GM18508 (cell line): ENCODE data around the gene CELSR1.
"Not testable (repeated sequence)": the region's sequence is repeated elsewhere in the genome, so short reads cannot be mapped to it uniquely, and the experiment has no call there.

Source experiments
- ATAC-seq: cut with Tn5 transposase; IDR thresholded peaks from one replicate; pipeline ENCODE4 v1.9.1; 2021; ENCODE audit warnings: moderate number of reproducible peaks; ENCODE audit not compliant: insufficient read depth, unreplicated experiment

The CELSR1 gene

DNA sequence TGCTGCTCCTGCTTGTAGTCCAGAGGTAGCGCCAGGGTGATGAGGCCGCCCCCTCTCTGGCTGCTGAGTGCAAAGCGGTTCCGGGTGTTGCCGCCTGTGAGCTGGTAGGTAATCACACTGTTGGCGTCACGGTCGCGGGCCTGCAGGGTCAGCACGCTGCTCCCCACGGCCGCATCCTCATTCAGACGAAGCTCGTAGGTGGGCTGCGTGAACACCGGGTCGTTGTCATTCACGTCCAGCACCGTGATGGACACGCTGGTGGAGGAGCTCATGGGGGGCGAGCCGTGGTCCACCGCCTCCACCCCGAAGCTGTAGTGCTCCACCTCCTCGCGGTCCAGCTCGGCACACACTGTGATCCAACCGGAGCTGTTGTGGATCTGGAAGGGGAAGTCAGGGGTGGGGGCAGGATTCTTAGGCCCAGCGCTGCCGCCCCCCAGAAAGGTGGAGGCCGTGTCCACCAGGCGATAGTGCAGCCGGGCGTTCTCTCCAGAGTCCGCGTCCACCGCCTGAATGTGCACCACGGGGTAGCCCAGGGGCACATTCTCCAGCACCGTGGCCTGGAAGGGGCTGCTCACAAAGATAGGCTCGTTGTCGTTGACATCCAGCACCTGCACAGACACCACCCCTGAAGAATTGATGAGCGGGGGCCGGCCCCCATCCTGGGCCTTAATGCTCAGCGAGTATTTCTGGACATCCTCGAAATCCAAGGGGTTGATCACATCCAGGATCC lies 2.4 kb downstream of the CELSR1 start:
- ATAC-seq, result no peak

DNA sequence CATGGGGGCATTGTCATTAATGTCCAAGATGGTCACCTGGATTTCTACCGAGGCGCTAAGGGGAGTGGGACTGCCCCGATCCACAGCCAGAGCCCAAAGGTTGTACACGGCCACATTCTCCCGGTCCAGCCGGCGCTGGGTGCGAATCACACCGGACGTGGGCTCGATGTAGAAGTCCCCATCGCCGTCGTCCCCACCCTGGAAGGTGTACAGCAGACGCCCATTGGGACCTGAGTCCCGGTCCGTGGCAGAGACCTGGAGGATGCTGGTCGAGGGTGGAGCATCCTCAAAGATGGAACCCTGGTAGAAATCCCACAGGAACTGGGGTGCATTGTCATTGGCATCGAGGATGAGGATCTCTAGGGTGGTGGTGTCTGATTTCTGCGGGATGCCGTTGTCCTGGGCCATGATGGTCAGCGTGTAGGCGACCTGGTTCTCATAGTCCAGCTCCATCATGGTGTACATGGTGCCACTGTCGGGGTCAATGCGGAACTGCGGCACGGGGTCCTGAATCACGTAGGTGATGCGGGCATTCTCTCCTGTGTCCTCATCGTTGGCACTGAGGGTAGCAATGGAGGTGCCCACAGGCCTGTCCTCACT lies 3.1 kb downstream of the CELSR1 start:
- ATAC-seq, result no peak

DNA sequence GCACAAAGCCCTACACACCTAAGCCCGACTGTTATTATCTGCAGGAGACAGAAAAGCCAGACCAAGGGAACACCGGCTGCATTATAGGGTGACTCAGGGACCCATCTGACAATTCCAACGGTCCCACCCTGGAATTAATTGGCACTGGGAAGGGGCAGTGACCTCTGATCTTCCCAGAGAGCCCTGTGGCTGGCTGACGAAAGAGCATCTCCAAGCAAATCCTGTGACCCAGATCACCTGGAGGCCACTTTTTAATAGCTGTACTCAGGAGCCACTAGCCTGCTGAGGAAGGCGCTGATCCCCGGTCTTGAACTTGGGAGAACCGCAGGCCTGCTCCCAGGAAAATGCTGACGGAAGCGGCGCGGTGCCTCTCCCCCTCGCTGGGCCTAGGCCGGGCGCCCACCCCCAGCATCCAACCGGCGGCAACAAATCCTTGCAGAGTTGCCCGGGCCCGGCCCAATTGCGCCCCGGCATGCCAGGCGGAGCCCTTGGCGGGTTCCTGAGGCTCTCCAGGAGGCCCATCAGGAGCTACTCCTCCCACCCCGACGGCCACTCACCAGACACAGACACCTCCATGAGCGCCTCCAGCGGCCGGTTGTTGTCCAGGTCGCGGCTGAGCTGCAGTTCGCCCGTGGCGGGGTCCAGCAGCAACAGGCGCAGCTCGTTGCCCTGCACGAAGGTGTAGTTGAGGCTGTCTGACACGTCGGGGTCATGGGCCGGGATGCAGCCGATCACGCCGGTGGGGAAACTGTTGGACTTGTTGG lies 4.2 kb downstream of the CELSR1 start:
- ATAC-seq, result no peak

DNA sequence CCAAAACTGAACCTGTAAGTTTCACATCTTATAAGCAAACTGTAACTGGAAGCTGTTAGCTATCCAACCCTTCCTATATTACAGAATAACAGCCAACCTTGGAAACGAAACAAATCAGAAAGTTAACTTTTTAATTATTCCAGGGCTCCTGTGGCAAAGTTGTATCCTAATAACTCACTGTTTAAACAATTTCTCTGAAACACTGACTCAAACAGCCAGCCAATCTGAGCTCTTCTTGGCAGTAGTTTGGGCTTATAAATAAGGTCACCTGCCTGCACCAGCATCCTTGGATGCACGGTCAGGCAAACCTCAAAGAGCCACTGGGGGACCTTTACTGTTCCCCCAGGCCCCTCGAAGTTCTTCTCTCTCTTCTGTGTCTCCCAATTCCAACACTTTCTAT lies 5.0 kb downstream of the CELSR1 start:
- no peak for ATAC-seq

DNA sequence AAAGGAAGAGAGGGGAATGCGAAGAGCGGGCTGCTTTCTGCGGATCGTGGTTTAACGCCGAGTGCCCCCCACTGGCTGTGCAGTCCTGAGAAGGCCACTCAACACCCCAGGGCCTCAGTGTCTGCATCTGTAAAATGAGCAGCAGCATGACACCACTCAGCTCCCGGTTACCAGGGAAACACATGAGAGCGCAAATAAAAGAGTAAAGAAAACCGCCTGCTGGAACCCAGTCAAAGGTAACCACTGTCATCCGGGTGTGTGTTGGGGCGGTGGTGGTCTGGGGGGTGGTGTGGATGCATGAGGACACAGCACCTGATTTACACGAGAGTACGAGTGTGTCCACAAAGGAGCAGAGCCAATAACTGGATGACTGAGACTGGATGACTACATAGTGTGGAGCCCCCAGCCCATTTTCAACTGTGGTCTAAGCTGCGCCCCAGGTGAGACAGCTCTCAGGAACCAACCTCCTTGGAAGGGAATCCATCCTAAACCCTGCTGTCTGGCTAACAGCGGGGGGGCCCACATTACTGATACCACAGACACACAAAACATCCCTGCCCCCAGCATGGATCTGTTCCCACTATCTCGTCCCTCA lies 5.7 kb downstream of the CELSR1 start:
- no peak for ATAC-seq

DNA sequence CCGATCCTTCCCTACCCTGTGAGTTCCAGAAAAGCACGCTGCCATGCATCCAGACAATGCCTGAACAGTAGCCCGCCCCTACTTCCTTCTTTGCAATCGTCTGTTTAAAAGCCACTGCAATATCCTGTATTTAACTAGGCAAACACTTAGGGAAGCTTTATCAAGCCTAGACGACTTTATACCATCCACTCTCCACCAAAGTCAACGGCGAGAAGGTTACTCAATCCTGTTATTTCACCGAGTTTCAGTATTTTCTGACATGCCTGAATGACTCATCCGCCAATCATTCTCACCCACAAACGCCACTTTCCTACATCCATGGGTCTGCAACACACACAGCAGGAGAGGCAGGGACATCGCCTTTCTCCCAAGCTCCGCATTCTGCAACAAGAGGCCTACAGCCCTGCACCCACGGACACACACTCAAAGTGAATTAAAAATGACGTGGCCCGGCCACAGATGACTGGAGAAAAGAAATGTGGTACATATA lies 9.3 kb downstream of the CELSR1 start:
- ATAC-seq, result no peak

DNA sequence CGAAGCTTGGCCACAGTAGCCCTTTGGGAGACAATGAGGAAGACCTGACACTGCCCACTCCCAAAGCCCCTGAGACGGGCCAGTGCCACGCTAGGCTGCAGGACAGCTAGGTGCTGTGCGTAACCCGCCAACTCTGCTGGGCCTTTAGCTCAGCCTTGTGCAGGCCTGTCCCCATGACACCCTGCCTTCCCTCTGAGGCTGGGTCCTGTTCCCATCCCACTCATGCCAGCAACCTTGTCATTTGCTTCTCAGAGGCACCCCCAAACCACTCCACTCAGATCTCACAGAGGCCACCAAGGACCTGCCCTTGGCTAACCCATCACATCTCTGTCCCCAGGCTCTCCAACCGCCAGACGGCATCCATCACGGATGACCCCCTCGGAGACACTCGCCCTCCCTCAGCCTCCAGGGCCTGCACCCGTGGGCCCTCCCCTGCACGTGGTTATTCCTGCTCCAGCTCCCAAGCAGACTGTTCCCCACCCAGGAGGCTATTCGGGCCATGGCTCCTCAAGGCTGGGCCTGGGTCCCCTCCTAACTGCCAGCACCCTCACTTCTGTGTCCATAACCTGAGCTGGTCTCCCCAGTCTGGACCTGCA lies 11.1 kb downstream of the CELSR1 start:
- ATAC-seq, result no peak

DNA sequence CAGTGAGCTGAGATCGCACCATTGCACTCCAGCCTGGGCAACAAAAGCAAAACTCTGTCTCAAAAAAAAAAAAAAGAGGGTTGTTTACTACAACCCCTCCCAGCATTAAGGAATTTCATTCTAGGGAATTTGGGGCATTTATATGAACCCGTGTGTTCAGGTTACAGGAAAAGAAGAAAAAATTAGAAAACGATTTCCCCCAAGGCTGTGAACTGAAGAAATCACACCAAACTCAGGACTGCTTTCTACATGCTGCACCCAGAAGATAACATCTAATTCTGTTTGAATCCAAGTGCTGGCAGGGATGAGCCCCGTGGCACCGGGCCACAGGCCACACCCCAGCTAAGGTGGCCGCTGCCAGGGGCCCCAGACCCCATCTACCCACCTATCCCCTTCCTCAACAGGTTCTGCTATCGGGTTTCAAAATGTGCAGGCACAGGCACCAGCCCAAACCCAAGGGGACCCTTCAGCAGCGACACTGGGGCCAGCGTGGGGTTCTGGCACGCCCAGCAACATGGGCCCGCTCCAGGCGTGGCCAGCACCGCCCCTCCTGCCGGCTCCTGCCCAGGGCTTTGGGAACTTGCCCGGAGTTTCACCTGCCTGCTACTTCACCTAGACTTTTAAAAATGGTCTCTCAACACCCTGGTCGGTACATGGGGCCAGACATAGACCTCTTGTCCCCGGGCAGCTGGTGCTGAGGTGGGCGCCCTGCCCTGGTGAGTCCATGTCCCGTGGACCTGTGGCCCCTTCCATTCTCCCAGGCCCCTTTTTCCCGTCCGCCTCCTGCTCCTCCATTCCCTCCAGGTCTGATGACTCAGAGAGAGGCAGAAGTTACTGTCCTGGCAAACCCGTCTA lies 11.8 kb downstream of the CELSR1 start:
- ATAC-seq, result no peak

DNA sequence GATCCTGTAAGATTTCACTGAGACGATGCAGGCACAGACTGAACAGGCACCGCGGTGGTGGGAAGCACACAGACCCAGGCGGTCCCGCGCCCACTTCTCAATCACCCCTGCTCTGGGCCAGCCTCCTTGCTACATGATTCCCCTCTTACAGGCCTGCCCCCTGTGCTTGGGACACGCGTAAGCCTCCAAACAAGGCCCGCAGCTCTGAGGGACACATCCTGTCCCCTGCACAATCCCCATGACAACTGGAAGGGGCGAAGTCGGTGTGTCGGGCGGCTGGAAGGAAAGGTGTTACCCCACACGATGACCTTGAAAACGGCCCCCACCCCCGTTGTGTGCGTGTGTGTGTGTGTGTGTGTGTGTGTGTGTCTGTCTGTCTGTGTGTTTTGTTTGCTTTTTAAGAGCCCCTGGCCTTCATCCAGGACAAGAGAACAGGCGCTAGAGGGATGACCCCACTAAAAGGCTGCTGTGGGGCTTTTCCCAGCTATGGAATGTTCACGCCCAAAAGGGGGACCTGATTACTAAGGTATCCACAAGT lies 13.1 kb downstream of the CELSR1 start:
- no peak for ATAC-seq

DNA sequence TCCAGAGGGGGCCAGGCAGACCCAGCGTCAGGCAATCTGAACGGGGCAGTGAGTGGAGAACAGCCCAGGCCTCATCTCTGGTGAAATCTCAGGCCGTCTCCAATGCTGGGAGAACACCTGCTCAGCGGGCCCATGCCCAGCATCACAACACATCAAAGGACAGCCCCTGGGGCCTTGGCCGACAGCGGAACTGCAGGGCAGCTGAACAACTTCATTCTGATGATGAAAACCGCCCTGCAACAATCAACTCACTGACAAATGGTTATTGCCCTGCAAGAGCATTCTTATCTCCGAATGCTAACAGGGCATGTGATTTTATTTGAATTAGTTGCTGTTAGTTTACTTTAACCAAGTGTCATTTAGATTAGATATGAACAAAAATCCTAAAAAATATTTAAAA lies 14.6 kb downstream of the CELSR1 start:
- ATAC-seq, result no peak

DNA sequence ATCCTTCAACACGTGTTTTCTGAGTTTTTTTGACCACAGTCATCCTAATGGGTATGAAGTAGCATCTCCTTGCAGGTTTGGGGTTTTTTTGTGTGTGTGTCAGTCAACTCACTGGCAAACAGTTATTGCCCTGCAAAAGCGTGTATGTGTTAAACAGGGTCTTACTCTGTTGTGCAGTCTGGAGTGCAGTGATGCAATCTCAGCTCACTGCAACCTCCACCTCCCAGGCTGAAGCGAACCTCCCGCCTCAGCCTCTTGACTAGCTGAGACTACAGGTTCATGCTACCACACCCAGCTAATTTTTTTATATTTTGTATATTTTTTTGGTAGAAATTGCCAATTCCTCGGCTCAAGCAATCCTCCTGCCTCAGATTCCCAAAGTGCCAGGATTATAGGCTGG lies 15.4 kb downstream of the CELSR1 start:
- ATAC-seq, result no peak

DNA sequence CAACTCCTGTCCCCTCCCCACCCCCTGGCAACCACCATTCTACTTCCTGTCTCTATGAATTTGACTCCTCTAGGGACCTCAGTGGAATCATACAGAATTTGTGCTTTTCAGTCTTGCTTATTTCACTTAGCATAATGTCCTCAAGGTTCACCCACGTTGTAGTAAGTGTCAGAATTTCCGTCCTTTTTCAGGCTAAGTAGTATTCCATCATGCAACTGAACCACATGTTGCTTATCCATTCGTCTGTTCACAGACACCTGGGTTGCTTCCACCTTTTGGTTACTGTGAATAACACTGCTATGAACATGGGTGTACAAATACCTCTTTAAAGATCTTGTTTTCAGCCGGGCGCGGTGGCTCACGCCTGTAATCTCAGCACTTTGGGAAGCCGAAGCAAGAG lies 16.5 kb downstream of the CELSR1 start:
- no peak for ATAC-seq

DNA sequence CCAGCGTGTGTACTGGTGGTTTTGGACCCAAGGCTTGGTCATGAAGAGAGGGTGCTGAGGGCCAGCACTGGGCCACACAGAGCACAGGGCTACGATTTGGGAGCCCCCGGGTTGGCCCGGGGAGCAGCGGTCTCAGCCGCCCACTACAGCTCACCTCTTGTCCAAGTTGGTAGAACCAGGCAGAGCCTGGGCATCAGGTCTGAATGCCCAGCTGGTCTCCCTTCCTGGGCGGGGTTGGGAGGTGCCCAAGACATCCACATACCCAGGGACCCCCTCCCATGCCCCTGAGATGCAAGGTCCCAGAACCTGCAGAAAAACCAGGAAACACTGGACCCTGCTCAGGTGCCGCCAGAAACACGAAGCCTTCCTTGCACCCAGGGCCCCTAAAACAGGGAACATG lies 18.0 kb downstream of the CELSR1 start:
- ATAC-seq, result no peak

DNA sequence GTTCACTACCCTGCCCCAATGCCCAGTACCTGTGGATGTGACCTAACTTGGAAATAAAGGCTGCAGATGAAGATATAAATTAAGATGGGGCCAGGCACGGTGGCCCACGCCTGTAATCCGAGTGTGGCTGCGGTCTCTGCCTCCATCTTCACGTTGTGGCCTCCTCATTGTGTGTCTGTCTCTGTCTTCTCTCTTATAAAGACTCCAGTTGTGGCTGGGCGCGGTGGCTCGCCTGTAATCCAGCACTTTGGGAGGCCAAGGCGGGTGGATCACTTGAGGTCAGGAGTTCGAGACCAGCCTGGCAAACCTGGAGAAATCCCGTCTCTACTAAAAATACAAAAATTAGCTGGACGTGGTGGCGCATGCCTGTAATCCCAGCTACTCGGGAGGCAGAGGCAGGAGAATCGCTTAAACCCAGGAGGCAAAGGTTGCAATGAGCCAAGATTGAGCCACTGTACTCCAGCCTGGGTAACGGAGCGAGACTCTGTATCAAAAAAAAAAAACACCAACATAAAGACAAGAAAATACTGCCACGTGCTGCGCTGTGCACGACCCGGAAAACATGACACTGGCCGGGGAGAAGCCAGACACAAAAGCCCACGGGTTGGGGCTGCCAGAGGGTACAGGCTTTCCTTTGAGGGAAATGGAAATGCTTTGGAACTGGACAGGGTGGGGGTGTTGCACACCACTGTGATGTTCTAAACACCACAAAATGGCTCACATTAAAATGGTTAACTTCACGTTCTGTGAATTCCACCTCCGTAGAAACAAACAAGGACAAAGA lies 18.7 kb downstream of the CELSR1 start:
- ATAC-seq, result no peak

DNA sequence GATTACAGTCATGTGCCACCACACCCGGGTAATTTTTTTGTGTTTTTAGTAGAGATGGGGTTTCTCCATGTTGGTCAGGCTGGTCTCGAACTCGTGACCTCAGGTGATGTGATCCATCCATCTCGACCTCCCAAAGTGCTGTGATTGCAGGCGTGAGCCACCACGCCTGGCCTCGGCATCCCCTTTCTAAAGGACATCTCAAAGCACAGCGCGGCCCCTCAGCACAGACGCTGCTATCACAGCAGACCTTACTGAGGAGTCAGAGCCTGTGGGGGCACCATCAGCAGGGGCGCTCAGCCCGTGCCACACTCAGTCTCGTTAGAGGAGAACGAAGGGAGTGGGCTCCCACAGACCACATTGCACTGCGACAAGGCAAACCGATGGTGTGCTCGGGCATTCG lies 19.4 kb downstream of the CELSR1 start:
- no peak for ATAC-seq

DNA sequence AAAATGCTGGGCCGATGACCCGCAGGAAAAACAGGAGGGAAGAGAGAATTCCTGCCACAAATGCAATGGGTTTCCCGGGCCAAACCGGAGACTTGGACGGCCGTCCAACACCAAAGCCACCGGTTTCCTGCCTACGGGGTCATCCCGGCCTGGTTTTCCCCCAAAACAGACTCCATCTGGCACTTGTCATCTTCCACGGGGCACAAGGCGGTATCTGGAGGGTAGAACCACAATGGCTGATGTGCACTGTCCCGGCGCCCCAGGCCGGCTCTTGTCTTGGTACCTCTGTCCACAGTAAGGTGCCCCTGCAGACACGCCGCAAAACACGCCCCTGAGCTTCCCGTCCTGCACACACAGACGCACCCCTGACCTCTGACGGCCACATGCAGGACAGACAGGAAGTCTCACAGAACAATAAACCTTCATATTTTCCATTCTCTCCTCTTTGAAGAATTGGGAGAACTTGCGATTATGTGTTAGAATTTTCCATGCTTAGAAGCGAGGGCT lies 20.1 kb downstream of the CELSR1 start:
- ATAC-seq, result no peak

DNA sequence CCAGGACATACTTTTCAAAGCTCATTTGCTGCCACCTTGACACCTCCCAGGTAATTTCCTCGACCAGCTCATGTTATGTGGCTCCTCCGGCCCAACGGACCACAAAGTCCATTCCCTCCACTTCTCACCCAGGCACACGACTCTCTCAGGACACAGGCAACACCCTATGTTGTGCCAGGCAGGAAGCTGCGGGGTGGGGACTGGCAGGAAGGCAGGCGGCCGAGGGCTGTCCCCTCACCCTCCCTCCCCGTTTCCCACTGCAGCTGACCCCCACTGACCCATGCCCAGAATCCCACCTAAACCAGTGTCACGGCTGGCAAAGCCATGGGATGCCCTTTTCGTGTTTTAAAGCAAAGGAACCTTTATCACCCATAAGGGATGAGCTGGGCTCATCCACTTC lies 20.8 kb downstream of the CELSR1 start:
- ATAC-seq, result no peak

DNA sequence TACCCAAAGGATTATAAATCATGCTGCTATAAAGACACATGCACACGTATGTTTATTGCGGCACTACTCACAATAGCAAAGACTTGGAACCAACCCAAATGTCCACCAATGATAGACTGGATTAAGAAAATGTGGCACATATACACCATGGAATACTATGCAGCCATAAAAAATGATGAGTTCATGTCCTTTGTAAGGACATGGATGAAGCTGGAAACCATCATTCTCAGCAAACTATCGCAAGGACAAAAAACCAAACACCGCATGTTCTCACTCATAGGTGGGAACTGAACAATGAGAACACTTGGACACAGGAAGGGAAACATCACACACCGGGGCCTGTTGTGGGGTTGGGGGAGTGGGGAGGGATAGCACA lies 21.3 kb downstream of the CELSR1 start:
- not testable (repeated sequence) for ATAC-seq
